HG03354 (cell line): ENCODE data around the gene ADGRE1.

Source experiments
- ATAC-seq: cut with Tn5 transposase; IDR thresholded peaks from one replicate; pipeline ENCODE4 v1.9.1; 2021; ENCODE audit warnings: mild to moderate bottlenecking; ENCODE audit not compliant: unreplicated experiment, poor library complexity, severe bottlenecking

The ADGRE1 gene

DNA sequence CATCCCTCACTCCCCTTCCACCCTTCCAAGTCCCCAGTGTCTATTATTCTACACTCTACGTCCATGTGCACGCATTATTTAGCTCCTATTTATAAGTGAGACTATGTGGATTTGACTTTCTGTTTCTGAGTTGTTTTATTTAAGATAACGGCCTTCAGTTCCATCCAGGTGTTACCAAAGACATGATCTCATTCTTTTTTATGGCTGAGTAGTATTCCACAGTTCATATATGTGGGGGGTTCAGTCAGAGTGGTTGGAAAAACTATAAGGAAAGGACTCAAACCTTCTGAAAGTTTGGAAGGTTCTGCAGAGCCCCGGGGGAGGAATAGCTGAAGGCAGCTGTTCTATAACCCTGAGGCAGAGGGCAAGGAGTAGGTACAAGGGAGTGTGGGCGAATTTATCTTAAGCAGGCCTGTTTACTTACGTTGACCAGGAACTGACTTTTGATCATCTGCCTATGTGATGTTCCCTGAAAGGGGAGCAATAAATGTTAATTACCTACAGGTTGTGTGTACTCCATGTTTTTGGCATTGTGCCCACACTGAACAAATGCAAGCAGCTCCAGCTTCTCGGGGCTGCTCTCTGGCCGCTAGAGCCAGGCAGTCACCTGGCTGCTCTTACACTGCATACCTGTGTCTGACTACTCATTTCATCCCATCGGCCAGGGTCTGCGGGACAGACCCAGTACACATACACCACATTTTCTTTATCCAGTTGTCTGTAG, 13.5 kb upstream of the ADGRE1 start:
- no peak for ATAC-seq

DNA sequence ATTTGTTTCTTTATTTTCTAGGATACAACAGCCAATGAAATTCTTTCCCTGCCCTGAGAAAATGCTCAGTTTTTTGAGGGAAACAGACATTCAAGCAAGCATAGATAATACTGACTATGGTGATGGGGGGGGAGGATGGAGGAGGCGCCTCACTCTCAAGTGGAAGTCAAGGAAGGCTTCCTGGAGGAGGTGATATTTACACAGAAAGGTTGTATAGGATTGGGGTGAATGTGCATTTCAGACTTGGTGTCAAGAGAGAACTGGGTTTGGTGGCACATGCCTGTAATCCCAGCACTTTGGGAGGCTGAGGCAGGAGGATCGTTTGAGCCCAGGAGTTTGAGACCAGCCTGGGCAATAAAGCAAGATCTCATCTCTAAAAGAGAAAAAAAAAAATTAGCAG, 12.2 kb upstream of the ADGRE1 start:
- ATAC-seq: no peak

DNA sequence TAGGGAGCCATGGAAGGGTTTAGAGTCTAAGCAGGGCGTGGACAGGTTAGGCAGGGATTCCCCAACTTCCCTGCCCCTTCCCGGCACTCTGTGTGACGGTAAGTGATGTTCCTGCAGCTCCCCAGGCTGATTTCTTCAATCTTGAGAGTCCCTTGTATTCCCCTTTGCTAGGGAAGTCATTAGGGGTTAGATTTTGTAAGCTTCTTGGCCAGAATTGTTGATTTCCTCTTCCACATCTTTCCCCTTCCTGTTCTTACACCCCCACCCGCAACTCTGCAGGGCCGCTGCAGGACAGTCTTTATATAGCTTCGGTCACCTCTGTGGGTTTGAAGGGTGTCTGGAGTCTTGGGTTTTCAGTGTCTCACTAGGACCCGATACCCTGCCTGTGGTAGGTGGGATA, 10.6 kb upstream of the ADGRE1 start:
- no peak for ATAC-seq

DNA sequence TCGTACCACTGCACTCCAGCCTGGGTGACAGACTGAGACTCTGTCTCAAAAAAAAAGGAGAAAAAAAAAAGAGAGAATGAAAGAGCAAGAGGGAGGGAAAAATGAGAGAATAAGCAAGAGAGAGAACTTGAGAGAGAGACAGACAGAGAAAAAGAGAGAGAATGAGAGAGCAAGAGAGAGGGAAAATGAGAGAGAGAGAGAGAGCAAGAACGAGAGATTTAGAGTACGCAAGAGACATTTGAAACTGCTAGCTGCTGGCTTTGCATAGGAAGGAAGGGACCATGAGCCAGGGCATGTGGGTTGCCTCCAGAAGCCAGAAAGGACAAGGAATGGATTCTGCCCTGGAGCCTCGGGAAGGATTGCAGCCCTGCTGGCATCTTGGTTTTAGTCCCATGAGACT, 9.6 kb upstream of the ADGRE1 start:
- ATAC-seq: no peak

DNA sequence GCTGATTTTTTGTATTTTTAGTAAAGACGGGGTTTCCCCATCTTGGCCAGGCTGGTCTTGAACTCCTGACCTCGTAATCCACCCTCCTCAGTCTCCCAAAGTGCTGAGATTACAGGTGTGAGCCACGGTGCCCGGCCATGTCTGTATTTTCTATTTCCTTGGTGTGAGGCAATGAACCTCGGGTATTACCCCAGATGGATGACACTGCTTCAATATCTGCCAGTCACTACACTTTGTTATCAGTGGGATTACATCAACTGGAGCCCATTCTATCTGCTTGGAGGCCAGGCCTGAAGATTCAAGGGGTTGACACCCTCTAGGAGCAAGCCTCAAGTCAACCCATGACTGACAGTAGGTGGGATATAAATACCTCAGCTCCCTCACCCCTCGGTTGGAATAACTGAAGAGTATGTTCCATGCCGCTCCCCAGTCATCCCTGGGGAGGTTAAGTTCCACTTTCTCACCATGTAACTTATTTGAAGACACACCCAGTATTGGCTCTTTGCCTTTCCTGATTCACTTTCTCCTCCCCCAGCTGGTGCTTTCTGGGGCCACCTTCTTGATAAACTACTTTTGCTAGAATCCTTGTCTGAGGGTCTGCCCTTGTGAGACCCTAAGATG, 992 bp upstream of the ADGRE1 start:
- no peak for ATAC-seq

DNA sequence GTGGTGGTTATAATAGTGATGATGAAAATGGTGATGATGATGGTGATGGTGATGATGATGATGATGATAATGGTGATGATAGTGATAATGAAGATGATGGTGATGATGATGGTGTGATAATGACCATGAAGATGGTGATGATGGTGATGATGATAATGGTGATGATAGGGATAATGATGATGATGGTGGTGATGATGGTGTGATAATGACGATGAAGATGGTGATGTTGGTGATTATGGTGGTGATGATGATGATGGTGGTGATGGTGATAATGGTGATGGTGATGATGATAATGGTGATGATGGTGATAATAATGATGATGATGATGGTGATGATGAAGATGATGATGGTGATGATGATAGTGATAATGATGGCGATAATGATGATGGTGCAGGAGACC, 1.6 kb downstream of the ADGRE1 start:
- no peak for ATAC-seq

DNA sequence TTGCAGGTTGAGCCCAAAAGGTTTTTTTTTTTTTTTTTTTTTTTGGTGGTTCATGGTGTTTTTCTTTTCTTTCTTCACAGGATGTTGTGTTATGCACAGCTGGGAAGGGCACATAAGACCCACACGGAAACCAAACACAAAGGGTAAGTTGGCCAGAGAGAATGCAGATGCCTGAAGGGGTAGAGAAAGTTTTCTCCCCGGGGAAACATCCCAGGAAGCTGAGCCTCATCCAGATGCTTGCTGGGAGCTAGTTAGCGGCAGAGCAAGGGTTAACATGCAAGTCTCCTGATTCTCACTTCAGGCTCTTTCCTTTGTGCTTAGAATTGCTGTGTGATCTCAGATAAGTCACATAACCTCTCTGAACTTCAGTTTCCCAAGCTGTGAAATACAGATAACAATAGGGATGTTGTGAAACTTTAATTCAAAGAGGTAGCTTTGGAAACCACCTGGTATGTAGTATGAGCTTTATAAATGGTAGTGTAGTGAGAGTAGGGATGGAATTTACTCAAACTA, 3.1 kb downstream of the ADGRE1 start:
- no peak for ATAC-seq

DNA sequence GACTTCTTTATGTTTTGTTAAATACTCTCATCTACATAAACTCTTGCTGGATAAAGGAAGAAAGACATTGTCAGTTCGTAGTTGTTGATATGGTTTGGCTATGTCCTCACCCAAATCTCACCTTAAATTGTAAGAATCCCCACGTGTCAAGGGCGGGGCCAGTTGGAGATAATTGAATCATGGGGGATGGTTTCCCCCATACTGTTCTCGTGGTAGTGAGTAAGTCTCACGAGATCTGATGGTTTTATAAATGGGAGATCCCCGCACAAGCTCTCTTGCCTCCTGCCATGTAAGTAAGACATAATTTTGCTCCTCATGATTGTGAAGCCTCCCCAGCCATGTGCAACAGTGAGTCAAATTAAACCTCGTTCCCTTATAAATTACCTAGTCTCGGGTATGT, 3.6 kb downstream of the ADGRE1 start:
- no peak for ATAC-seq

DNA sequence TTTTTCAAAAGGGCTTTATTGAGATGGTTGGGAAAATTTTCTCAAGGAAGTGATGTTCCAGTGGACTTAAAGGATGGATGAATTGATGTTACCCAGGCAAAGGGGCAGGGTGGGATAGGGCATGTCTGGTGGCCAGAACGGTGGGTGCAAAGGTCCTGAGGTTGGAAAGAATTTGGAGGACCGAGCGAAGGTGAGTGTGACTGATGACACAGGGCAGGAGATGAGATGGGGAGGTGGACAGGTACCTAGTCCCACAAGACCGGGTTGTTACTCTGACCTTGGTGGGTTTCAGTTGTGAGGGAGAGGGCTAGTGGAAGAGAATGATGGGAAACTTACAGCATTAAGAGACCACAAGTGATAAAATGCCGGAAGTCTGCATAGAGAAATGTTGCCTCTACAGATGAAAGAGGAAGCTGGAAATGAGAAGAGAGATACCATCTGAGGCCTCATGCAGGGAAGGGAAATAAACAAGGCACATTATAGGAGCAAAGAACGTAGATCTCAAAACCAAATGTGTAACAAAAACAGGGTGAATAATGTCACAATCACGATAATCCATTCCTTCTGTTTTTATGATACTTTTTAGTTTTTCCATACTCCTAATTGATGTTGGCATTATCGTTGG, 4.5 kb downstream of the ADGRE1 start:
- ATAC-seq: no peak

DNA sequence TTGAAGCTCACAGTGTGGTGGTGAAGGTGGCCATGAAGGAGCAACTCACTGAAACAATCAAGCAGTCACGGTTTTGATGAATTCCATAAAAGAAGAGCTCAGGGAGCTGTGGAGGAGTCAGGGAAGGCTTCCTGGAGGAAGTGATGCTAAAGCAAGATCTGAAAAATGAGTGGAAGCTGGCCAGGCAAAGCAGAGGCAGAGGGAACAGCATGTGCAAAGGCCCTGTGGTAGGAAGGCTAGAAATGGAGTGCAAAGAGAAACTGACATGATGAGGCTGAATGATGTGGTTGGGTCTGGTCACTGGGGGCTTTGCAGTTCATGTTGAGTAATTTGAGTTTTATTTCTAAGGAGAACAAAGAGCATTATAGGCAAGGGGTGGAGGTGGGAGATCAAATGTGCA, 6.9 kb downstream of the ADGRE1 start:
- no peak for ATAC-seq

DNA sequence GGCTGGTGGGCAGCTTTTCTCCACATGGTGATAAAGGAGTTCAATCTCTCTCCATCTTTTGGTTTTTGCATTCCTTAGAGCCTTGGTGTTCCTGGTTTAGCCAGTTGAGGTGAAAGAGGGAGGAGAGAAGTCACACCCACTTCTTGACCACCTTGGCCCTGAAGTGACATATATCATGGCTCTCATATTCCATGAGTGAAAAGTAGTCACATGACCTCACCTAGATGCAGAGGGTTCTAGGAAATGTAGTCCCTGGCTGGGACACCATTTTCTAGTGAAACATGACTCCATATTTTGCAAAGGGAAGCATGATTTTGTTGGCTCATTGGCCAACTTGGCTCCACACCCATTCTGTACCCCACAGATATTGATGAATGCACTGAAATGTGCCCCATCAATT, 16.1 kb downstream of the ADGRE1 start:
- ATAC-seq: no peak

DNA sequence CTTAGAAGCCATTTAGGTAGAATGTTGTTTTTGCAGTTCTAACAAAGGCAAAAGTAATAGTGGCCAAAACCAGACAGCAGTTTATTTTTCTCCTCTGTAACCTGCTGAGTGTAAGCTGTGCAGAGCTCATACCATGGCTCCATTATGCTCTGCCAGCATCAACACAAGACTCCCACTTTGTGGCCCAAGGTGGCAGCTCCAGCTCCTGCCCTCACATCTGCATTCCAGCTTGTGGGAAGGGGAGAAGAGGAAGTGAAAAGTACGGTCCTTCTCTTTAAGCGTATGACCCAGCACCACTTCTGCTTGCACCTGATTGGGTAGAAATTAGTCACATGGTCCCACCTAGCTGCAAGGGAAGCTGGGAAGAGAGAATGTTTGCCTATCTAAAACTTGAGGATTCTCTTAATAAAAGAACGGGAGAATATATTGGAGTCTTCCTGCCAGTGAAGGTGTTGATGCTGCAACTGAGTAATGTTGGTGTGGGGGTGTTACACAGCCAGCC, 19.2 kb downstream of the ADGRE1 start:
- ATAC-seq: no peak

DNA sequence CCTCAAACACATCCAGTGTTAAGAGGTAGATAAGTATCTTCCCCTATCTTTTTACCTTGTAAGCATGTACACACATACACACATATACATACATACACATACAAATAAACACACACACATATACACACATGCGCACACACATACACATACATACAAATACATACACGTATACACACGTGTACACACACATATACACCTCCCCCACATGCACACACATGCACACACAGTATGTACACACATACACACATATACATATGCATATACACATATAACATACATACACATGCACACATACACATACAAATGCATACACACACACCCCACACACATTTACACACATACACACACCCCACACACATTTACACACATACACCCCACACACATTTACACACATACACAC, 24.1 kb downstream of the ADGRE1 start:
- ATAC-seq: no peak

DNA sequence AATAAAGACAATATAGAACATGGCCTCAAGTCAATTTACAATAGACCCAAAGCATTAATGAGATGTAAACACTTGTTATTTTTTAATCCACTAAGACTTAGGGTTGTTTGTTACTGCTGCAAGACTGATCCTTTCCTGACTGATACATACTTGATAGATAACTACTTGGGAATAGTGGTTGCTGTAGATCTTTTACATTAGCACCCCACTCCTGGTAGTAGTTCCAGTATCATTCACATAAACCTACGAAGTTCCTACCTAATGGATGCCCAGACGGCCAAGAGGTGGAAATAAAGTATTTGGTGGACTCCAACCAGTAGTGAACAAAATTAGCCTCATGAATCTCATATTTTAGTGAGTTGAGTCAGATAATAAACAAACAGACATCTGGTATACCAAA, 26.9 kb downstream of the ADGRE1 start:
- ATAC-seq: no peak

DNA sequence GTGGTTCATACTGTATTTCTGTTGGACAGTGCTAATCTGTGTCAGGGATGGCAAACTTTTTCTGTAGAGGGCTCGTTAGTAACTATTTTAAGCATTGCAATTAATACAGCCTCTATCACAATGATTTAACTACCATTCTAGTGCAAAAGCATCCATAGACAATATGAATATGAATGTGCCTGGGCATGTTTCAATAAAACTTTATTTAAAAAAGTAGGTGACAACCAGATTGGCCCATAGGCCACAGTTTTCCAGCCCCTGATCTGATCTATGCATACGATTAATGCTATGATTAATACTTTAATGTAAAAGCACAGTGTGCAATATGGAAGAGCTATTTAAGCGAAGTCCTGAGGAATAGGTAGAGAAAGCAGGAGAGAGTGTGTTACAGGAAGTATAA, 29.6 kb downstream of the ADGRE1 start:
- ATAC-seq: no peak

DNA sequence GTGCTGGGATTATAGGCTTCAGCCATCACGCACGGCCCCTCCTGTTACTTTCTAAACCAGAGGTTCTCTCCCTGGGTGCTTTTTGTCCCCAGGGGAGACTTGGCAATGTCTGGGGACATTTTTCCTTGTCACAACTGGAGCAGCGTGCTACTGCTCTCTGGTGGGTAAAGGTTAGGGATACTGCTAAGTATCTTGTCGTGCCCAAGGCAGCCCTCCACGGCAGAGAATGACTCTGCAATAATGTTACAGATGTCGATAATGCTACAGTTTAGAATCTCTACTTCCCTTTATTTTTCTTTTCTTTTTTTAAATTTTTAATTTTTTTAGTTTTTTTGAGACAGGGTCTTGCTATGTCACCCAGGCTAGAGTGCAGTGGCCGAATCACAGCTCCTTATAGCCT, 38.0 kb downstream of the ADGRE1 start:
- no peak for ATAC-seq

DNA sequence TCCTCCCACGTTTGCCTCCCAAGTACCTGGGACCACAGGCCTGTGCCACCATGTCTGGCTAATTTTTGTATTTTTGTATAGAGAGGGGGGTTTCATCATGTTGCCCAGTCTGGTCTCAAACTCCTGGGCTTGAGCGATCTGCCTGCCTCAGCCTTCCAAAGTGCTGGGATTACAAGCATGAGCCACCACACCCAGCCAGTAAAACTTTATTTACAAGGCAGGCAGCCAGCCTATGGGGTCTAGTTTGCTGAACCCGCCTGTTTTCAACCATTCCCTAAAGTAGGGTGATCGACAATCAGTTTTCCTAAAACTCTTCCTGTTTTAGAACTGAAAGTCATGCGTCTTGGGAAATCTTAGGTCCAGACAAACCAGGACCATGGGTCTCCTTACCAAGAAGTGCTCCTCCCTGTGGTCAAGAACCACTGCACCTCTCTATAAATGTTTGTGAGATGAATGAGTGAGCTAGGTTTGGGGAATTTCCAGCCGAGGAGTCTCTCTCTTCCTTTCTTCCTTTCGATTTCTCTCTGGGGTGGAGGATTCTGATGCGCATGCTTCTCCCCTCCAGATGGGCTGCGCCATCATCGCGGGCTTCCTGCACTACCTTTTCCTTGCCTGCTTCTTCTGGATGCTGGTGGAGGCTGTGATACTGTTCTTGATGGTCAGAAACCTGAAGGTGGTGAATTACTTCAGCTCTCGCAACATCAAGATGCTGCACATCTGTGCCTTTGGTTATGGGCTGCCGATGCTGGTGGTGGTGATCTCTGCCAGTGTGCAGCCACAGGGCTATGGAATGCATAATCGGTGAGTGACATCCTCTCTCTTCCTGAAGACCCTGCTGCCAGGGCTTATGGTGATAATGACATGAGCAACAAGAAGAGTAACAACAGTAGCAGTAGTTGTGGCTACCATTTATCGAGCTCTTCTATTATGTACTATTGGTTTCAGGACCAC, 38.7 kb downstream of the ADGRE1 start:
- ATAC-seq: no peak

DNA sequence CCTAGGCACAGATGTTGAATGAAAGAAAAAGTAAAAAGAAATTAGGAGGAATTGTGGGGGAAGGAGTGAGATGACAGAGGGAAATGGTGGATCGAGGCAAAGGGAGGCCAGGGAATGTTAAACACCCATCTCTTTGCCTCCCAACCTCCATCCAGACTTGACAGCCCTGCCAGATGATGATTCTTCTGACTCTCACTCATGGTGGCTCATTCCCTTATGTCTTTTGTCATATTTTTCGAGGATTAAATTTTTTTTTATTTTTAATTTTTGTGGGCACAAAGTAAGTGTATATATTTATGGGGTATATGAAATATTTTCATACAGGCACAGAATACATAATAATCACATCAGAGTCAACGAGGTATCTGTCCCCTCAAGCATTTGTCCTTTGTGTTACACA, 42.8 kb downstream of the ADGRE1 start:
- no peak for ATAC-seq

DNA sequence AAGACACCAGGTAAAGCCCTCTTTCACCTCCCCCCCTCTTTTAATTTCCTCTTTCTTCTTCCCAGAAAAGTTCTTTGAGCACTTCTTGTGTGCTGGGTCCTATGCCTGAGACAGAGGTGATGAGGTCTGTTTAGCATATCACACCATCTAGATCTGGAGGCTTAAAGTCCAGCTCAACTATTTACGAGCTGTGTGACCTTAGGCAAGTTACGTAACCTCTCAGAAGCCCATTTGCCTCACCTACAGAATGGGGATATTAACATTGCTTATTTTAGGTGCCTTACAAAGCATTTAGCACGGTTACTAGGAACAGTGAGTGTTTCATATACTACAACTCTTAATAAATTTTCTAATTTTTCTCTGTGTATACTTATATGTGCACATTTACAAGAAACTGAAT, 47.7 kb downstream of the ADGRE1 start:
- ATAC-seq: no peak

DNA sequence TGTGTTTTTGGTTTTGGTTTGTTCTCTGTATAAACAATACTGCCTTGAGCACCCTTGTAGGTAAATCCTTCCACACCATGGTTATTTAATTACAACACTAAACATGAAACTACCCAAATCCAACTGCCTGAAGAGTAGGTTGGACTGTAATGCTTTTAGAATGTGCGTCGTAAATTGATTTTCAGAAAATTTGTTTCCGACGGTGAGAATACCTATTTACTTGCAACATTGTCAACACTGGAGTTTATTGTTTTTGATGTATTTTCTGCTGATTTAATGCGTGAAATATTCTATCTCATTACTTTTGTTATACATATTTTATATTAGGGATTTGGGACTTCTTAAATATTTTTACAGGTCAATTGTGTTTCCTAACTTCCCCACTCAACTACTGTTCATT, 48.2 kb downstream of the ADGRE1 start:
- no peak for ATAC-seq
